ENCODE data around the gene RALGPS1. TPM values are rescaled to one million over a fixed set of nuclear protein-coding genes. Genes with fewer than 3 reads are reported as not detected.

Gene RALGPS1
- total and polyA plus RNA-seq, 2 of the 8 experiments (the other 6 are each of a cell fraction or from before 2014, with no cell fraction given): 20.0 to 23.5 TPM

DNA sequence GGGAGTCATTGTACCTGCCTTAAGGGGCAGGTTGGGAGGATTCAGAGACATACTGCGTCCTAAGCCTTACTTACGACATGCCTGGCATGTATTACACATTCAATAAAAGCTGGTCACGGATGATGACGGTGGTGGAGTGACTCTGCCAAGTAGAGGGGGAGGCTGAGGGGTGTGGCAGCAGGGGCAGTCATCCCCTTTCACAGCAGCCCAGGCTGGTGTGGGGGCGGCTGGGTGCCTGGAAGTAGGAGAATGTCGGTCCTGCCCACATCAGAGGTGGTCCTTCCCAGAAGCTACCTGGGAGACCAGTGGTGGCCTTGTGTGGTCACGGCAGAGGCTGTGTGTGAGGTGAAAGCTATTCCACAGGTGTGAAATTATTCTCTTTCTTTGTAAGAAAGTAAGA lies 45.2 kb upstream of the RALGPS1 start (continued):
- TF ChIP-seq, protein P1, sequence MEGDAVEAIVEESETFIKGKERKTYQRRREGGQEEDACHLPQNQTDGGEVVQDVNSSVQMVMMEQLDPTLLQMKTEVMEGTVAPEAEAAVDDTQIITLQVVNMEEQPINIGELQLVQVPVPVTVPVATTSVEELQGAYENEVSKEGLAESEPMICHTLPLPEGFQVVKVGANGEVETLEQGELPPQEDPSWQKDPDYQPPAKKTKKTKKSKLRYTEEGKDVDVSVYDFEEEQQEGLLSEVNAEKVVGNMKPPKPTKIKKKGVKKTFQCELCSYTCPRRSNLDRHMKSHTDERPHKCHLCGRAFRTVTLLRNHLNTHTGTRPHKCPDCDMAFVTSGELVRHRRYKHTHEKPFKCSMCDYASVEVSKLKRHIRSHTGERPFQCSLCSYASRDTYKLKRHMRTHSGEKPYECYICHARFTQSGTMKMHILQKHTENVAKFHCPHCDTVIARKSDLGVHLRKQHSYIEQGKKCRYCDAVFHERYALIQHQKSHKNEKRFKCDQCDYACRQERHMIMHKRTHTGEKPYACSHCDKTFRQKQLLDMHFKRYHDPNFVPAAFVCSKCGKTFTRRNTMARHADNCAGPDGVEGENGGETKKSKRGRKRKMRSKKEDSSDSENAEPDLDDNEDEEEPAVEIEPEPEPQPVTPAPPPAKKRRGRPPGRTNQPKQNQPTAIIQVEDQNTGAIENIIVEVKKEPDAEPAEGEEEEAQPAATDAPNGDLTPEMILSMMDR (IDR thresholded peaks at IDR 0.05; ENCODE audit: control extremely low read depth in 1 of 3, insufficient read depth in 1 of 3, low read depth in 1 of 3, low read length in 3 of 3): no peak
- TF ChIP-seq SUZ12 (IDR thresholded peaks at IDR 0.05; ENCODE audit: low read length): no peak
- TF ChIP-seq NRF1 (IDR thresholded peaks at IDR 0.05; ENCODE audit: low read depth, low read length): no peak
- no peak for TF ChIP-seq SIN3A (conservative IDR thresholded peaks at IDR 0.05 in 1 of 2, IDR thresholded peaks at IDR 0.05 in 1 of 2; ENCODE audit: low read depth in 1 of 2, low read length in 2 of 2)
- TF ChIP-seq GABPA (IDR thresholded peaks at IDR 0.05; ENCODE audit: borderline replicate concordance, insufficient read depth, low read length): no peak

Data from H1 (cell line).